Activated gamma-delta T cell treated with Interleukin-2 at 50 U/mL for 16 hours (primary cell): ENCODE results near the gene OXCT2.

Source experiments
- DNase-seq: peaks from one replicate; pipeline ENCODE4 v3.0.0-alpha.2; 2020

Gene OXCT2

DNA sequence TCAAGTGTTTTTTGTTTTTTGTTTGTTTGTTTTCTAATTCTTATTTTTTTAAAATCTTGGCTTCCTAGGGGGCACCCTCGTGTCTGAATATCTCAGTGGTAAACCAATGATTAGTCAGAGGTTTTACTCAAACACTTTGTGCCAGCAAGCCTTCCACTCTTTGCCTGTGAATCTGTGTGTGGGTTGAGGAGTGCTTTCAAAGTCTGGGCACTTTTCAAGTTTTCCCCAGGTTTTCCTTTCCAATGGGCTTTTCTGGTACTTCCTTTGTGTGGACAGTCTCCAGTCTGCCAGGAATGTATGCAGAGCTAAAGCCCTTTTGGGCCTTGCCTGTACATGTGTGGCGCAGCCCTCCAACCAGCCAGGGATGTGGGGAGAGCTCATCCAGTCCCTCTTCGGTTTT lies 42.1 kb downstream of the OXCT2 start:
- no peak for DNase-seq

- DNase-seq, result no peak
Observed at GRCh38 chr1:39727932-39728317, 43.2 kb downstream of the OXCT2 start.

- DNase-seq, result no peak
Observed at GRCh38 chr1:39727221-39727931, 43.8 kb downstream of the OXCT2 start.

DNA sequence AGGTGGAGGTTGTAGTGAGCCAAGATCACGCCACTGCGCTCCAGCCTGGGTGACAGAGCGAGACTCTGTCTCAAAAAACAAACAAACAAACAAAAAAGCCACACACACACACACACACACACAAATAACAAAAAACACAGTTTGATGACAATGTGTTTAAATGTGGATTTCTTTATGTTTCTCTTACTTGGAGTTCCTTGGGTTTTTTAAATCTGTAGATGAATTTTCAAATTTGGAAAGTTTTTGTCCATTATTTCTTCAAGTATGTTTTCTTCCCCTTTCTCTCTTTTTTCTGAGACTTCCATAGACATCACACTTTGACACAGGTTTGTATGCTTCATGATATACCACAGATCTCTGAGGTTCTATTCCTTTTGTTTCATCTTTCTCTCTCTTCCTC lies 44.5 kb downstream of the OXCT2 start:
- DNase-seq, result no peak

- no peak for DNase-seq
Observed at GRCh38 chr1:39722495-39722894, 48.7 kb downstream of the OXCT2 start.

DNA sequence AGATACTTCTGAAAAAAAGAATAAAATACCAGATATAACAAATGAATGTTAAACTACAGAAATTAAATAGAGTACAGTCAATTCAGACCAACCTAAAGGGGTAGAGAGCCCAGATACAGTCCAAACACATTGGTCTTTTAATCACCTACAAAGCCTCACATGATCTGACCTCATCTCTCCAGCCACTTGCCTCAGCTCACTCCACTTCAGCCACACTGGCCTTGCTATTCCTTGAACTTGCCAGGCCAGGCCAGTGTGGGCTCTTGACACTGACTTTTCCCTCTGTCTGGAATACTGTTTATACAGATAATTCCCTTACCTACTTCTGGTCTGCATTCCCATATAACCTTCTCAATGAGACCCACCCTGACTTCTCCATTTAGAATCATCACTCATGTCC lies 49.5 kb downstream of the OXCT2 start:
- DNase-seq, result no peak

GRCh38 chr1:39720094-39720999 lies 50.8 kb downstream of the OXCT2 start:
- DNase-seq, result no peak
